IPS-18c (cell line): ENCODE results near the gene SLC16A3.
"Not testable (repeated sequence)": the region's sequence is repeated elsewhere in the genome, so short reads cannot be mapped to it uniquely, and the experiment has no call there.

ENCODE experiments used
- H3K4me3 ChIP-seq: 2 replicates; pipeline ENCODE4 v1.7.0; 2013; ENCODE audit warnings: low read depth, mild to moderate bottlenecking, low read length, moderate library complexity; ENCODE audit not compliant: insufficient read depth
- H3K9me3 ChIP-seq: one replicate; pipeline ENCODE4 v1.6.1; 2013; ENCODE audit warnings: mild to moderate bottlenecking, low read length, moderate library complexity; ENCODE audit not compliant: control insufficient read depth, insufficient read depth

SLC16A3 gene

DNA sequence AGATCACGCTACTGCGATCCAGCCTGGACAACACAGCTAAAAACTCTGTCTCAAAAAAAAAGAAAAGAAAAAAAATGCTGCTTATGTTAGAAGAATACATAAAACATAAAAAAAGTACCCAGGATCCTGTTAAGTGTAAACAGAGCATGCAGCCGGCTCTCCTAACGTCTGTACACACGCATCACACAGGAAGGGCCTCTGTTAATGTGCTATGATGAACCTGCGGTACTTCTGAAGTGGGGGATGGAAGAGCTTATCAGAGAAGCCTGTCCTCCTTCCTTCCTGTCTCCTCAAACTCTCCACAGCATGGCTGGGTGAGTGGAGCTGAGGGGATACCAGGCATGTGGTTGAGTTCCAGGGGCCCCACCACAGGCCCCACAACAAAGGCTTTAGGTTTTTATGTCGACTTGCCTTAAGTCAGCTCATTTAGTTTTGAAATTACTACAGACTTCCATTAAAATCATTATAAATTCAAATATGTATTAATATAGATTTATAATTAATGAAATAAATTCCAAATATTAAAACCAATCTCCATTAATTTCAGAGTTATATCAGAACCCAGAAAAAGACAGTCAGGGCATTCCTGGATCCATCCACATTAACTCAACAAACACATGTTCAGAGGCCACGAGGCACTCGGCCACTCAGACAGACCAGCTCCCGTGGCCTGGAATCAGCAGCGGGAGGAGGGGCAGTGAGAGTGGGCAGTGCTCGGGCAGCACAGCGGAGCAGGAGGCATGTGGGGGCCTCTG is 27.9 kb upstream of the SLC16A3 start:
- Histone ChIP-seq H3K9me3 (peaks cover 2% of the 10 kb centered on the region), H3K4me3 (no peak overlapping the region)

DNA sequence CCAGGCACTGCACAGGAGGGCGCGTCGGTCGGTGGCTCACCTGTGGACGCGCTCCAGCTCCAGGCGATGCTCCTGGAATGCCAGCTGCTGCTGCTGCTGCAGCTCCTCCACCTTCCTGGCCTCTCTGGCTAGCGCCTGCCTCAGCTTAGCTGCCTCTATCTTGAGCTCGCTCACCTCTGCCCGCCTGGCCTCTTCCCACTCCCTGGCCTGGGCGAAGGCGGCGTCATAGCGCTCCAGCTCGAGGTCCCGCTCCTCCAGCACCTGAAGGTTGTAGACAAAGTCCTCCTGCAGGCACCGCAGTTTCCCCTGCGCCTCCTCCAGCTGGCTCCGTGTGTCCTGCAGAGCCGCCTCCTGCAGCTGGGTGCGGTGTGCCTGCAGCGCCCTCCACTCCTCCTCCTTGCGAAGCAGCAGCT is 27.3 kb upstream of the SLC16A3 start:
- Histone ChIP-seq H3K9me3 (peaks cover 2% of the 10 kb centered on the region), H3K4me3 (no peak overlapping the region)

DNA sequence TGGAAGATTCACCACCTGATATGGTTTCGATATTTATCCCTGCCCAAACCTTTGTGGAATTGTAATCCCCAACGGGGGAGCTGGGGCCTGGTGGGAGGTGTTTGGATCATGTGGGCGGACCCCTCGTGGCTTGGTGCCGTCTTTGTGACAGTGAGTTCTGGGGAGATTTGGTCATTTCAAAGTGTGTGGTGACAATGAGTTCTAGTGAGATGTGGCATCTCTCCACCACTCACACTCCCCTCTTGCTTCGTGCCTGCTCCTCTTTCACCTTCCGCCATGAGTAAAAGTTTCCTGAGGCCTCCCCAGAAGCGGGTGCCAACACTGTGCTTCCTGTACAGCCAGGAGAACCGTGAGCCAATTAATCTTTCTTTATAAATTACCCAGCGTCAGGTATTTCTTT is 25.9 kb upstream of the SLC16A3 start:
- H3K9me3 ChIP-seq: peaks cover 2% of the 10 kb centered on the region

DNA sequence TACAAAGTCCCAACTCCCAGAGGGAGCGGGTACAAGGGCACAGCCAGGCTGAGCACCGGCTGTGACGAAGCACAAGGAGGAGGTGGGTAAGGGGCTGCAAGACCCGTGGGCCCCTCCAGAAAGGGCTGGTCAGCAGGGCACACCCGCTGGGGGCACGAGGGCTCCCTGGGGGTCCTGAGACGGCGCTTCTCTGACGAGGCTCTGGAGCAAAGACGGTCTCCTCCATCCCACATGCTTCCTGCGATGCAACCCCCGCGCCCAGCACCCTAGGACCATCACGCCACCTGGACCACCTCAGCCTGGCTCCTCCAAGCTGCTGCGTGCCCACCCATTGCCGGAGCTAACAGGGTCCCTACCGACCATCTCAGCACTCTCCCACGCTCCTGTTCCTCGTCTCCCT is 24.9 kb upstream of the SLC16A3 start:
- peaks cover 2% of the 10 kb centered on the region for H3K9me3 ChIP-seq
- H3K4me3 ChIP-seq: no peak overlapping the region

More for the DNA sequence above, 25.9 kb upstream of the SLC16A3 start:
- H3K4me3 ChIP-seq: no peak overlapping the region

DNA sequence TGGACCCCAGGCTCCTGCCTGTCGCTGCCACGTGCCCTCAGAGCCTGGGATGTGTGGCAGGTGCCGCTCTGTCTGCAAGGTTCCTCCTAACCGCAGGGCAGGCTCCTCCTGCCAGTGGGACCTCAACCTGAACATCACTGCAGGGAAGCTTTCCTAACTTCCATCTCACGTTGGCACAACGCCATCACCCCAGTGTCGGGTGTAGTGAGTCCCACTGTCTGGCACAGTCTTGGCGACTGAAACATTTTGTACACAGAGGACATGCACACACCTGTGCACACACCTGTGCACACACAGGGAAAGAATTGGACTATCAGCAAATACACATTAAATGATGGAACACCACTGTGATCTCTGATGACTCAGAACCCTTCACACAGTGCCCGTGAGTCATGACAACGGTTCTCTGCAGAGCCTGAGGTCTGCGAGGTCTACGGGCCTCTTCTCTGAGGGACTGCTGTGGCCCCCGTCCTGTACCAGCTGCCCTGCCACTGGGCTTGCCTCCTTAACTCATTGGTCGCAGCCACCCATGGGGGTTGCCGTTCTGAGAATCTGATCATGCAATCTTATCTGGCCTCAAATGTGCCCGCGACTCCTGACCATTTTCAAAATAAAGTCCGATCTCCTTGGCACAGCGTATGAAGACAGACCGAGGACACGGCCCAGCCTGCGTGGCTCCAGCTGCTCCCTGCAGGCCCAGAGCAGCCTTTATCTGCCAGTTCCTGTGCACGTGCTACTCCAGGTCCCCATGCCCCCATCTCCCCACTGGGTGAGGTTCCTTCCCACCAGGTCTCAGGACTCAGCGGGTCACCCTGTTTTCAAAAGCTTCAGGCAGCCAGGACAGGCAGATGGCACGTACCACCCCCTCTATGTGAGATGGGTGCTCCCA is 23.8 kb upstream of the SLC16A3 start:
- H3K4me3 ChIP-seq: no peak overlapping the region
- H3K9me3 ChIP-seq: peaks cover 2% of the 10 kb centered on the region

DNA sequence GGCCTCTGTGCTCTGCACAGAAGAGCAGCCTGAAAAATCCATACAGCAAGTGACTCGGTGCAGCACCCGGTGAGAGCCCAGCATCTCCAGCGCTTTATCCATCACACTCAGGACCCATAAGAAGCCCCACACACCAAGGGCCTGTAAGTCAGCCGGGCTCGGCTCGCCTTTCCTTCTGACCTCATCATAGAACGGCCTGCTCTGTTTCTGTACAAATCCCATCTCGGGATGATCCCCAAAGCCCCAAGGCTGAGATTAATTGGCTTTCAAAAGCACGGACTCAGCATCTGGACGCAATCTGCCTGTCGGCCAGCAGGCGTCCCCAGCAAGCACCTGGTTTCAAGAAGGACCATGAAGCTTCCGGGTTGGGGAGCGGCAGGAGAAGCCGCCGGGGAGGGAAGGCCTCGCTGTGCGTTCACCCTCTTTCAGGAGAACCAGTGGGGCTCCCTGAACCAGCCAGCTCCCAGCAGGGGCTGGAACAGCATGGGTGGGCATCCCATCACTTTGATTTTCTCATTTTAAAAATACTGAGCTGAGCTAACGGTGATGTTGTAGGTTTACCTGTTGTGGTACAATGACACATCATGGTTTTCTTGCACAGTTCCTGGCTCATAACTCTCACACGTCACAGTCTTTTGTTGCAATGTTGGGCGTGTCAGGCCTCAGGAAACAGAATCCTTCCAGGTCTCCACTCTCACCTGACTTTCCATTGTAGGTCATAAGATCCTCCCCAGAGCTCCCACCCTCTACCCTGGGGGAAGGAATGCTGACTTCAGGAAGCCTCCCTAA is 22.9 kb upstream of the SLC16A3 start:
- Histone ChIP-seq H3K4me3 (no peak overlapping the region), H3K9me3 (peaks cover 2% of the 10 kb centered on the region)

DNA sequence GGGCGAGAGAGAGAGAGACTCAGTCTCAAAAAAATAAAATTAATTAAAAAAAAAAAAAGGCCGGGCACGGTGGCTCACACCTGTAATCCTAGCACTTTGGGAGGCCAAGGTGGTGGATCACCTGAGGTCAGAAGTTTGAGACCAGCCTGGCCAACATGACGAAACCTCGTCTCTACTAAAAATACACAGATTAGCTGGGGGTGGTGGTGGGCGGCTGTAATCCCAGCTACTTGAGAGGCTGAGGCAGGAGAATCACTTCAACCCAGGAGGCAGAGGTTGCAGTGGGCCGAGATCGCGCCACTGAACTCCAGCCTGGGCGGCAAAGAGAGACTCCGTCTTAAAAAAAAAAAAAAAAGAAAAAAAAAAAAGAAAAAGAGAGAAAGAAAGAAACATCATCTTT is 18.2 kb upstream of the SLC16A3 start:
- H3K9me3 ChIP-seq, H3K4me3 ChIP-seq: not testable (repeated sequence)

DNA sequence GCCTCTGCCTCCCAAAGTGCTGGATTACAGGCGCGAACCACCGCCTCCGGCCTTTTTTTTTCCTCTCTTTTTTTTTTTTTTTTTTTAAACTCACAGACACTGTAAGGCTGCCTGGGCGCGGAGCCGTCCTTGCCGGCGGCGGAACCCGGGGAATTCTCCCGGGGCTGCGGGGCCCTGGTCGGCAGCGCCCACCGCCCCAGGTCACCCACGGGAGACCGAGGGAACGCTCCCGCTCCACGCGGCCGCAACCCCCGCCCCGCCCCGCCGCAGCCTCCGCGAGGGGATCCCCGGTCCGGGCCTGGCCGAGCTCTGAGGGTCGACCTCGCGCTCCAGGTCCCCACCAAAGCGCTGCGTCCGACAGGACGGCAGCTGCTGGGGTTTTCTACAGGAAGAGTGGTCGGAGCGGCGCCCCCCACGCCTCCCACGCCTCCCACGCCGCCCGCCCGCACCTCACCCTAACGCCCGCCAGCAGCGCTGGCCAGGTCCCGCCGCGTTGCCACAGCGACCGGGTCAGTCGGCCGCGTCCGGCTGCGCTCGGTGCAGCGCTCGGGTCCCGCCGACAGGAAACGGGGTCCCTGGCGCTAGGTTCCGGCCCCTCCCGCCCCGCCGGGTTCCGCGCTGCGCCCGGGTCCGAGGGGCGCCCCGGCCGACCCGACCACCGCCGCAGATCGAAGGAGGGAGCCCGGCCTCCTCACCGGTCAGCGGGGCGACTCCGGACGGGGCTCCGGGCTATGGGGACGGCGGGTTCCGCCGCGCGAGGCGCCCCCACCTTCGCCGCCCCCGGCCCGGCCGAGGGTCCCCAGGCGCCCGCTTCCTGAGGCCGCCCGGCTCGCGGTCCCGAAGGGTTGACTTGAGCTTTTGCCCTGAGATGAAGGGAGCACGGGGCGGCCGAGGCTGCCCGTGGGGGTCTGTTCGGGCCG is 16.3 kb upstream of the SLC16A3 start, which contains the start of gene CCDC57:
CCDC57 (minus strand) TSS at position 512 of the 920 bp plus-strand sequence. CDS start 10,898 bp downstream, outside the sequence.
- Histone ChIP-seq H3K9me3 (no peaks in the 10 kb centered on the region), H3K4me3 (peak within 1 kb of the TSS; percentile 83)

DNA sequence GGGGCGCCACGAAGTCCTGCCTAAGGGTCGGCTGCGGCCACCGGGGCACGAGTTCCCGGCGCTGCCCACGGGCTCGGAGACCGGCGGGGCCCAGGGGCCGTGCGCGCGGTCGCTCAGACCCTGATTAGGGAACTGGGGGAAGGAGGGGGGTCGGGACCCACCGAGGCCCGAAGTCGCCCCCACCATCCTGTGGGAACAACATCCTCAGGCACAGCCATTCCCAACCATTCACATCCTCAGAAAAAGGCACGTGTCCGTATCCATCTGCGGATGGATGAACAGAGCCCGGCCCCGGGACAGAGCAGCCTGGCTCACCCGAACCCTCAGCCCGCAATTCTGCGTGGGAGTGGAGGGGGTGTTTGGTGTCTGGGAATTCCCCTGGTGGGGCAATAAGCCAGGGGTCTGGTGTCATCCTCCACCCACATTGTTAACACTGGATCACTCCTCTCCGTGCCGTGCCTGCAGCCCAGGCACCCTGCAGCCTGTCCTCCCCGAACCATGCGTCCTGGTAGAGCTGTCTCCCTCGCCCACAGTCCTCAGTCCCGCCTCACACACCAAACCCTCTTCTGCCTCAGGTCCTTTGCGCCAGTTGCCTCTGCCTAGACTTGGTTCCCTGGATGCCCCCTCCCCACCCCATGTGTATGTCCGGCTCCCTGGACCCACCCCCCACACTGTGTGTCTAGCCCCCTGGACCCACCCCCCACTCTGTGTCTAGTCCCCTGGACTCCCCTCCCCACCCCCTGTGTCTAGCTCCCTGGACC is 15.4 kb upstream of the SLC16A3 start:
- no peaks in the 10 kb centered on the region for H3K9me3 ChIP-seq
- peak overlapping the region; percentile 83 for H3K4me3 ChIP-seq

DNA sequence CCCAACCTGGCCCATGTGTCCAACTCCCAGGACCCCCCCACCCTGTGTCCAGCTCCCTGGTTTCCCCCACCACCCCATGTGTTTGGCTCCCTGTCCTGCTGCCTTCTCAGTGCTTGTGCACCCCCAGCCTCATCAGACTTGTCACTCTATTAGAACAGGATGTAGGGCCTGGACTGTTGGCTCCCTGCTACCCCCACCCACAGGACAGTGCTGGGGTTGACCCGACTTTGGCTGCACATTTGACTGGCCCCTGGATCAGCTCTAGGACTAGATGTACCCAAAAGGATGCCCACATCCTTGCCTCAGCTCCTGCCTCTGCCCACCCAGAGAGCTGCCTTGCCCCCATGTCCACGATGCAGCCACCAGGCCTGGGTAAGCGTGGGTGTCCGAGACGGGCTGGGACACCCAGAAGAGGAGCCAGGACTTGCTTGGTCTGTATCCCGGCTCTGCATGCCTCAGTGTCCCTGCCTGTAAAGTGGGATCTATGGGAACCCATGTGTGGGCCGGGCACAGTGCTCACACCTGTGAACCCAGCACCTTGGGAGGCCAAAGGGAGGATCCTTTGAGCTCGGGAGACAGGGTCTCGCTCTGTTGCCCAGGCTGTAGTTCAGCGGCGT is 14.7 kb upstream of the SLC16A3 start:
- Histone ChIP-seq H3K9me3 (no peaks in the 10 kb centered on the region), H3K4me3 (no peak overlapping the region)

DNA sequence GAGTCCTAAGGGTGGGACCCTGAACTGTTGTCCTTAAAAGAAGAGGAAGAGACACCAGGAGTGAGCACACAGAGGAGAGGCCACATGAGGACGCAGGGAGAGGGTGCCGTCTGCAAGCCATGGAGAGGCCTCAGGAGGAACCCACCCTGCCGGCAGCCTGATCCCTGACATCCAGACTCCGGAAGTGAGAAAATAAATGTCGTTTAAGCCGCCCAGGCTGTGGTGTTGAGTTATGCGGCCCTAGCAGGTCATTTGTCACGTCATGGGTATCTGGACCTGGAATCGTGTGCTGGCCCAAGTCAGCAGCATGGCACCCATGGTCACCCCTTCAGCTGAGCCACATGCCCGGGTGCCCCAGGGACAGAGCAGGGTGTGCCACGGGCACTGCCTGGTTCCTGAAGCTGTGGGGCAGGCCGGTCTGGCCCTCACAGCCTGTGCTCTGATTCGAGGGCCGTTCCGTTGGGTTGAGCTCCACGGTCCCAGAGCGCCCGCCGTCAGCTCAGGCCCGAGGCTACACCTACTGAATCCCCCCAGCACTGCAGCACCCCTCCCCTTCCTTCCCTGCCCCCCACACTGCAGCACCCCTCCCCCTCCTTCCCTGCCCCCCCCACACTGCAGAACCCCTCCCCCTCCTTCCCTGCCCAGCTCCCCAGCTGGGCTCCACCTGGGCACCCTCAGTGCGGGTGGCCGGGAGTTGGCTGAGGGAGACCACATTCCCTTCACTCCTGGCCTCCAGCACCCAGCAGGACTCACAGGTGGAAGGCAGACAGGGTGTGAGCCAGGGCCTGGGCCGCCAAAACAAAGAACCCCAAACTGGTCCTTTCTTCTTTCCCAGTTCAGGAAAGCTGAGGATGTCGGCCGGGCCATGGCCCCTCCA is 13.5 kb upstream of the SLC16A3 start:
- H3K9me3 ChIP-seq: no peaks in the 10 kb centered on the region
- H3K4me3 ChIP-seq: no peak overlapping the region

DNA sequence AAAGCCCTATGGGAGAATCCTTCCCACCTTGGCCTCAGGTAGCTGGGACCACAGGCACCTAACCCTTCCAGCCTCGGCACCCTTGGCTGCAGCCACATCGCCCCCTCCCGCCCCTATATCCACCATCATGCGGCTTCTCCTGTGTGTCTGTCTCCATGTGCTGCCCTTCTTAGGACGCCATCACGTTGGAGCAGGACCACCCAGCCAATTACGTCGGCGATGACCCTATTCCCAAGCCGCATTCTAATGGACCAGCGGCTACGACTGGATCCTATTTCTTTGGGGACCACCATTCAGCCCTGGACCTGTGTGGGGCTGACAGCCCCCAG is 12.9 kb upstream of the SLC16A3 start:
- Histone ChIP-seq H3K9me3 (no peaks in the 10 kb centered on the region), H3K4me3 (no peak overlapping the region)

DNA sequence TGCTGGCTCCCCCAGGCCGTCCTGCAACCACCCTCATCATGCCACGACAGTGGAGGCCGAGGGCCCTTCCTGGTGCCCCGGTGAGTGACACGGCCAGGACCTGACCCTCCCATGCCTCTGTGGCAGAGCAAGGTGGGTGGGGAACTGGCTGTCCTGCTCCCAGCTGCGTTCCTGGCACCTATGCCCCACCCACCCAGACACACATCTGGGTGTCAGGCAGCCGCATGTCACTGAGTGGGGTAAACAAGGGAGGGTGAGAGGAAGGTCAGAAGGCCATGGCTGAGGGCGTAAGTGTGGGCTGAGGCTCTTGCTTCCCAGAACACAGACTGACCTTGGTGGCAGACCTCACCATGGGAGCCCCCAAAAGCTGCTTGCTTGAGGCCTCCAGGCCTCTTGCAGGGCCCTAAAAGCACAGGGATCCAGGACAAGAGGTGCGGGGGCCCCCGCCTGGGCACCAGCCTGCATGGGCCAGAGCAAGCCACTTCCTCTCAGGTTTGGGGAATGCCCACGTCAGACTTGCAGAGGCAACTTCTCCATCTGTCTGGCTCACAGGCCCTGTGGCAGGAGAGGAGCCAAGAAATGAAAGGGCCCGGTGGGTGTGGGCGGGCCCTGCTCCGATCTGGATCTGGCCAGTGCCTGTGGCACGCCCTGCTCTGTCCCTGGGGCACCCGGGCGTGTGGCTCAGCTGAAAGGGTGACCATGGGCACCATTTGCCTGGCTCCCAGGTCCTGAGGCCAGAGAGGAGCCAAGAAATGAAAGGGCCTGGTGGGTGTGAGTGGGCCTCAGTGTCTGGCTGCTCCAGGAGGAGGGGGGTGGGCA is 12.3 kb upstream of the SLC16A3 start:
- no peak overlapping the region for H3K4me3 ChIP-seq
- H3K9me3 ChIP-seq: no peaks in the 10 kb centered on the region

DNA sequence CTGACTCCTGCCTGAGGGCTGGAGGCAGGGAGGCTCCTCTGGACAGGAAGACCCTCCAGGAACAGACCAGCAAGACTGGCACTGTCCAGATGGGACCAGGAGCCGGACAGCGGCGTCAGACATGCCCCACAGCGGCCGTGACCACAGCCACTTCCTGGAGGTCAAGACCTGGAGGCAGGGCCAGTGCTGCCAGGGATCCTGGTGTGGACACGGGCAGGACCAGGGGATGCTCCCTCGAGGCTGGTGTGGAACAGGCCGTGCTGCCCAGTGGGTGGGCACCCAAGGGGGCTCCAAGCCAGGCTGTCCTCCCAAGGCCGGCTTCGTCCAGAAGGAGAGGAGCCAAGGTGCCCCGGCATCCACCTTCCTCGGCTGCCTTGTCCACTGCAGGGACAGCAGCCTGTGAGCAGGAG is 11.7 kb upstream of the SLC16A3 start:
- Histone ChIP-seq H3K9me3 (no peaks in the 10 kb centered on the region), H3K4me3 (no peak overlapping the region)
